ENCODE data around the gene VSIG8. TPM values are rescaled to one million over a fixed set of nuclear protein-coding genes. Genes with fewer than 3 reads are reported as not detected.

The VSIG8 gene
- total and polyA plus RNA-seq, 4 donors = 0.08 TPM; not detected in 3

DNA sequence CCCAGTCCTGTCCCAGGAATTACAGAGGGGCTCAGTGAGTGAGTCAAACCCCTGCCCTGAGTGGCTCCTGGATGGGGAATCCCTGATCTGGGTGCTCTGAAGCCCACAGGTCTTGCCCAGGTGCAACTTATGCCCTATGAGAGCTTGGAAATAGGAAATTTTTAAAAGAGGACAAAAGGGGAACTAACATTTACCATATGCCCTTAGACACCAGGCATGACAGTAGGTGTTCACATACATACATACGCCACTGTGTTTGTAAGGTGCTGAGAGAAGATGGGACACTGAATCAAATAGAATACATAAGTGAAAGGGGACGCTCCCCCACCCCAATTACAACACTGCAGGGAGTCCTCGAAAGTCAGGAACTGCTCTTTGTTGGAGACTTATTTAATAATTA, 36.1 kb upstream of the VSIG8 start:
- Histone ChIP-seq H3K9ac (ENCODE audit: low read depth in 1 of 2, low read length in 2 of 2) (no peak overlapping the region), H3K27ac (ENCODE audit: low read depth in 1 of 2, low read length in 2 of 2) (no peak overlapping the region), H3K4me1 (ENCODE audit: control insufficient read depth in 4 of 4, insufficient read depth in 4 of 4, low read length in 3 of 4) (peaks cover 0 to 7% (median 3%) of the 10 kb centered on the region in 4 donors), H3K4me3 (ENCODE audit: low read depth in 1 of 3, low read length in 3 of 3) (no peak overlapping the region), H3K36me3 (ENCODE audit: control insufficient read depth in 4 of 4, insufficient read depth in 3 of 4, low read depth in 1 of 4, low read length in 3 of 4) (no peaks in the 10 kb centered on the region), H3K27me3 (ENCODE audit: control insufficient read depth in 4 of 4, insufficient read depth in 4 of 4, low read length in 3 of 4) (no peaks in the 10 kb centered on the region), H3K9me3 (ENCODE audit: control insufficient read depth in 4 of 4, low read length in 3 of 4) (no peaks in the 10 kb centered on the region)
- no peak for TF ChIP-seq RAD21 (IDR thresholded peaks at IDR 0.05)
- TF ChIP-seq SP1 (IDR thresholded peaks at IDR 0.05) = no peak
- TF ChIP-seq FOXA1 (IDR thresholded peaks at IDR 0.05) = no peak
- TF ChIP-seq, protein P1, sequence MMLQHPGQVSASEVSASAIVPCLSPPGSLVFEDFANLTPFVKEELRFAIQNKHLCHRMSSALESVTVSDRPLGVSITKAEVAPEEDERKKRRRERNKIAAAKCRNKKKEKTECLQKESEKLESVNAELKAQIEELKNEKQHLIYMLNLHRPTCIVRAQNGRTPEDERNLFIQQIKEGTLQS (IDR thresholded peaks at IDR 0.05) = no peak
- TF ChIP-seq NR2F2 (IDR thresholded peaks at IDR 0.05) = no peak
- TF ChIP-seq YY1 (IDR thresholded peaks at IDR 0.05) = no peak
- TF ChIP-seq JUND (IDR thresholded peaks at IDR 0.05) = no peak
- TF ChIP-seq FOXA2 (IDR thresholded peaks at IDR 0.05) = no peak
- no peak for TF ChIP-seq GABPA (IDR thresholded peaks at IDR 0.05 in 1 of 2, conservative IDR thresholded peaks at IDR 0.05 in 1 of 2)
- 88% methylated on average over 3 of the region's 3 CpGs for WGBS
- no peak for DNase-seq (ENCODE audit: low spot score)

DNA sequence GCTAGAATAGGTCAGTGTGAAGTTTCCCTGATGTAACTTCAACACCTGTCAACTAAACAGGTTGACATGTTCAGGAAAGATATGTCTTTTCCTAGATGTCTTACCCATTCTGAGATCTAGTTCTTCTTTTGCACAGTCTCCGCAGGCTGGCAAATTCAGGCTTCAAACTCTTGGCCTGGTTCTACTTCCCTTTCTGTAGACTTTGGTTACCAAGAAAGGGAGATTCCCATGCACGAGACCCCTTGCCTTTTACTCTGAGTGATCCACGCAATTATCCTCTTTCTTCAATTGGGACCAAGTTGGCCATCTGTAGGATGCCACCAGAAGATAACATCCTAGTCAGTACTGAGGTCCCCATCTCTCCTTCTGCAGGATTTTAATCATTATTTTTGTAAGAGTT, 35.5 kb upstream of the VSIG8 start:
- no peak for TF ChIP-seq YY1 (IDR thresholded peaks at IDR 0.05)
- TF ChIP-seq HNF4A (conservative IDR thresholded peaks at IDR 0.05) = no peak
- no peak for TF ChIP-seq JUND (IDR thresholded peaks at IDR 0.05)
- TF ChIP-seq FOXA1 (IDR thresholded peaks at IDR 0.05) = no peak
- no peak for TF ChIP-seq GABPA (IDR thresholded peaks at IDR 0.05 in 1 of 2, conservative IDR thresholded peaks at IDR 0.05 in 1 of 2)
- no peak for TF ChIP-seq NR2F2 (IDR thresholded peaks at IDR 0.05)
- no peaks in the 10 kb centered on the region for H3K36me3 ChIP-seq (ENCODE audit: control insufficient read depth in 4 of 4, insufficient read depth in 3 of 4, low read depth in 1 of 4, low read length in 3 of 4)
- H3K4me1 ChIP-seq (ENCODE audit: control insufficient read depth in 4 of 4, insufficient read depth in 4 of 4, low read length in 3 of 4) = peaks cover 0 to 7% (median 3%) of the 10 kb centered on the region in 4 donors
- H3K4me3 ChIP-seq (ENCODE audit: low read depth in 1 of 3, low read length in 3 of 3) = no peak overlapping the region
- H3K9ac ChIP-seq (ENCODE audit: low read depth in 1 of 2, low read length in 2 of 2) = no peak overlapping the region
- DNase-seq (ENCODE audit: low spot score) = no peak
- no peaks in the 10 kb centered on the region for H3K27me3 ChIP-seq (ENCODE audit: control insufficient read depth in 4 of 4, insufficient read depth in 4 of 4, low read length in 3 of 4)
- H3K9me3 ChIP-seq (ENCODE audit: control insufficient read depth in 4 of 4, low read length in 3 of 4) = no peaks in the 10 kb centered on the region
- WGBS = 89% methylated on average over 3 of the region's 3 CpGs
- H3K27ac ChIP-seq (ENCODE audit: low read depth in 1 of 2, low read length in 2 of 2) = no peak overlapping the region

- Histone ChIP-seq H3K36me3 (ENCODE audit: control insufficient read depth in 4 of 4, insufficient read depth in 3 of 4, low read depth in 1 of 4, low read length in 3 of 4) (no peaks in the 10 kb centered on the region), H3K4me1 (ENCODE audit: control insufficient read depth in 4 of 4, insufficient read depth in 4 of 4, low read length in 3 of 4) (peaks cover 0 to 7% (median 3%) of the 10 kb centered on the region in 4 donors), H3K27ac (ENCODE audit: low read depth in 1 of 2, low read length in 2 of 2) (no peak overlapping the region), H3K27me3 (ENCODE audit: control insufficient read depth in 4 of 4, insufficient read depth in 4 of 4, low read length in 3 of 4) (no peaks in the 10 kb centered on the region), H3K9me3 (ENCODE audit: control insufficient read depth in 4 of 4, low read length in 3 of 4) (no peaks in the 10 kb centered on the region), H3K9ac (ENCODE audit: low read depth in 1 of 2, low read length in 2 of 2) (no peak overlapping the region), H3K4me3 (ENCODE audit: low read depth in 1 of 3, low read length in 3 of 3) (no peak overlapping the region)
- WGBS = 77% methylated on average over 3 of the region's 3 CpGs
- no peak for DNase-seq (ENCODE audit: low spot score)
- TF ChIP-seq, protein P2, sequence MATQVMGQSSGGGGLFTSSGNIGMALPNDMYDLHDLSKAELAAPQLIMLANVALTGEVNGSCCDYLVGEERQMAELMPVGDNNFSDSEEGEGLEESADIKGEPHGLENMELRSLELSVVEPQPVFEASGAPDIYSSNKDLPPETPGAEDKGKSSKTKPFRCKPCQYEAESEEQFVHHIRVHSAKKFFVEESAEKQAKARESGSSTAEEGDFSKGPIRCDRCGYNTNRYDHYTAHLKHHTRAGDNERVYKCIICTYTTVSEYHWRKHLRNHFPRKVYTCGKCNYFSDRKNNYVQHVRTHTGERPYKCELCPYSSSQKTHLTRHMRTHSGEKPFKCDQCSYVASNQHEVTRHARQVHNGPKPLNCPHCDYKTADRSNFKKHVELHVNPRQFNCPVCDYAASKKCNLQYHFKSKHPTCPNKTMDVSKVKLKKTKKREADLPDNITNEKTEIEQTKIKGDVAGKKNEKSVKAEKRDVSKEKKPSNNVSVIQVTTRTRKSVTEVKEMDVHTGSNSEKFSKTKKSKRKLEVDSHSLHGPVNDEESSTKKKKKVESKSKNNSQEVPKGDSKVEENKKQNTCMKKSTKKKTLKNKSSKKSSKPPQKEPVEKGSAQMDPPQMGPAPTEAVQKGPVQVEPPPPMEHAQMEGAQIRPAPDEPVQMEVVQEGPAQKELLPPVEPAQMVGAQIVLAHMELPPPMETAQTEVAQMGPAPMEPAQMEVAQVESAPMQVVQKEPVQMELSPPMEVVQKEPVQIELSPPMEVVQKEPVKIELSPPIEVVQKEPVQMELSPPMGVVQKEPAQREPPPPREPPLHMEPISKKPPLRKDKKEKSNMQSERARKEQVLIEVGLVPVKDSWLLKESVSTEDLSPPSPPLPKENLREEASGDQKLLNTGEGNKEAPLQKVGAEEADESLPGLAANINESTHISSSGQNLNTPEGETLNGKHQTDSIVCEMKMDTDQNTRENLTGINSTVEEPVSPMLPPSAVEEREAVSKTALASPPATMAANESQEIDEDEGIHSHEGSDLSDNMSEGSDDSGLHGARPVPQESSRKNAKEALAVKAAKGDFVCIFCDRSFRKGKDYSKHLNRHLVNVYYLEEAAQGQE (IDR thresholded peaks at IDR 0.05) = no peak
- TF ChIP-seq RAD21 (IDR thresholded peaks at IDR 0.05) (no peak), ZBTB33 (IDR thresholded peaks at IDR 0.05) (no peak), EGR1 (IDR thresholded peaks at IDR 0.05; ENCODE audit: low read depth in 2 of 2) (no peak)
These were observed 34.1 kb upstream of the VSIG8 start for GRCh38 chr1:159896546-159896930.

Data from liver (tissue), 9 donors.